T-helper 1 cell (primary cell): Measurements from ENCODE around the gene CDK14.

ENCODE experiments used
- DNase-seq, 5 donors: peaks; one replicate each; pipeline ENCODE4 v3.0.0-alpha.2; 2012 to 2020

Gene CDK14

GRCh38 chr7:90817151-90817550 is 221.0 kb downstream of the CDK14 start:
- DNase-seq, result no peak

DNA sequence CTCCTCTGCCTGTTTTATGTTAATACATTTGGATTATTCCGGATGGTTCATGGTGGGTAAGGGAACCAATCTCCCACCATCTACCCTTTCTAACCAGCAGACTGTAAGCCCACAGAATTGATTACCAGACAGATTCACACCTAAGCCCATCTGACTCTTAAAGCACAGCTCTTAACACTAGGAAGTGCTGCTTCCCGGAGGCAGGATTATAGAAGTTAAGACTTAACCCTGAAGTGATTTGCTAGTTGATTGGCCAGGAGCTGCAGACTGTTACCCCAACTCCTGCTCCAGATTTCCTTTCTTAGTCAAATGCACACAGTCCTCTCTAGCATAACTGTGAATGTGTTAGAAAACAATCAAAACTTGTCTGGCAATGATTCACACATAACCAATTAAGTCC is 221.7 kb downstream of the CDK14 start:
- no peak for DNase-seq

- DNase-seq, result no peak
Measured at GRCh38 chr7:90818341-90818740, 222.2 kb downstream of the CDK14 start.

GRCh38 chr7:90821961-90822620 is 226.0 kb downstream of the CDK14 start:
- no peak for DNase-seq

DNA sequence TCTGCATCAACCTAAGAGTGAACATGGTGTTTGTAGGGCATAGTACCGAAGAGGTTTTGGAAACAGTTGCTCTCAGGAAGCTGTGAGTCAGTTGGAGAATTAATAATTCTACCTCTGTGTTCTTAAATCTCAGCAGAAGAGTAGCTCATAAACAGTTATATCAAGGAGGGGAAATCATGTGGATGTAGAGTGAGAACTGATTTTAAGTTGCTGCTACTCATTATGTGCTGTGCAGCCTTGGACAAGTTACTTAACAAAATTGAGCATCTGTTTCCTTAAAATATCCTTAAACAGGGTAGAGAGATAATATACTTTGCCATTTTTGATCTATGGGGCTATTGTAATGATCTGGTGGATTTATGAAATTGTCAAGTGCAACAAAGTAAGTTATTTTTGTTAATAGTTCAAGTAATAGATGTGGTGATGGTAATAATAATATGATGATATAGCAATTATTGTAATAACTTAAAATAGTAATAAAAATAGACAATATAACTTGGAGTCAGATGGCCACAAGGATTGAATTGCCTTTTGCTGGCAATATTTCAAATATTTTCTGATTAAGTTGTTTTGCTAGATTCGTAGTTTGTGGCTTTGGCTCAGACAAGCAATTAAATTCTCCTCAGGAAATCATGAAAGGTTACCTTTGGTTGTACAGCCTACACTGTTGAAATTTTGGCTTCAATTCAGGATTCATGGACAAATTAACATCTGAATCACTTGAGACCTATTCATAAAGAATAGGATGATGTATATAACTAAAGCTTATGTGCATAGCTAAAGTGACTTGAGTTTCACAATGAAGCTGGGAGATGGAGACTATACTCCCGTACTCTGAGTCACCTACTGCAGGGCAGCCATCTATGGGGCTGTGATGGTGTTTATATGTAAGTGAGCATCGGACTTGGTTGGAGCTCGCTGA is 228.5 kb downstream of the CDK14 start:
- no peak for DNase-seq

- DNase-seq, result no peak
Measured at GRCh38 chr7:90825779-90826178, 229.7 kb downstream of the CDK14 start.

DNA sequence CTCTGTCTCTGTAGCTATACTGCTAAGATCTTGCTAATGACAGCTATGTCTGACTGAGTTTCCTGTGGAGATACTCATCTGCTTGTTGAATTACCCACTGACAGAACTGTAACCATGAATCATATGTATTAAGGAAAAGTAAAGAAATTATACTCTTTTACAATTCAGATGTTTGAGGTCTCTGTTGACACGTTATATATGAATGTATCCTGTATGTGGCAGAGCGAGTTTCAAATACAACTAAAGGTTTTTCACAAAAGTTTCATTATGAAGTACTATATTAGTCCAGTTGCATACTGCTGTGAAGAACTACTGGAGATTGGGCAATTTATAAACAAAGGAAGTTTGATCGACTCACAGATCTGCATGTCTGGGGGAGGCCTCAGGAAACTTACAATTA is 232.5 kb downstream of the CDK14 start:
- no peak for DNase-seq

DNA sequence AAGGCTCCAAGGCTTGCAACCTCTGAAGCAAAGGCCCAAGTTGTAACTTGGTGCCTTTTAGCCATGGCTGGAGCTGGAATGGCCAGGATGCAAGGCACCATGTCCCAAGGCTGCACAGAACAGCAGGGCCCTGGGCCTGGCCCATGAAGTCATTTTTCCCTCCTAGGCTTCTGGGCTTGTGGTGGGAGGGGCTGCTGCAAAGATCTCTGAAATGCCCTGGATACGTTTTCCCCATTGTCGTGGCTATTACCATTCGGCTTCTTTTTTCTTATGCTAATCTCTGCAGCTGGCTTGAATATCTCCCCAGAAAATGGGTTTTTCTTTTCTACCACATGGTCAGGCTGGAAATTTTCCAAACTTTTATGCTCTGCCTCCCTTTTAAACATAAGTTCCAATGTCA is 234.2 kb downstream of the CDK14 start:
- DNase-seq, result no peak

DNA sequence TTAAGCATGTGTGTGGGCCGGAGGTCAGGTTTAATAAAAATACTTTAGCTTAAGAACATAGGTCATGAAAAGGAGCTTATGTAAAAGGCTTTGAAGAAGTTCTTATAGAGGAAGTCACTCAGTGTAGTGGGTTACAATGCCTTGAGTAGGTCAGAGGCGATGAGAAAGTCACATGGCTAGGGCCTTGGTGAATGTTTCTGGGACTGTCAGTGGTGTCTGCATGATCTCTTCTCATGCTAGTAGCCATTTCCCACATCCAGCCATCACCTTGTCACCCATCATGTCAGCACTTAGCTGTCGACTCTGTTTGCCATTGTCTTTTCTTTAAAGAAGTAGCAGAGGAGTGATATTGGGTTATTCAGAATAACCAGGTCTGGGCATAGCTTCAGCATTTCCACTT is 236.6 kb downstream of the CDK14 start:
- no peak for DNase-seq

GRCh38 chr7:90833443-90833842 is 237.3 kb downstream of the CDK14 start:
- DNase-seq, result no peak

DNA sequence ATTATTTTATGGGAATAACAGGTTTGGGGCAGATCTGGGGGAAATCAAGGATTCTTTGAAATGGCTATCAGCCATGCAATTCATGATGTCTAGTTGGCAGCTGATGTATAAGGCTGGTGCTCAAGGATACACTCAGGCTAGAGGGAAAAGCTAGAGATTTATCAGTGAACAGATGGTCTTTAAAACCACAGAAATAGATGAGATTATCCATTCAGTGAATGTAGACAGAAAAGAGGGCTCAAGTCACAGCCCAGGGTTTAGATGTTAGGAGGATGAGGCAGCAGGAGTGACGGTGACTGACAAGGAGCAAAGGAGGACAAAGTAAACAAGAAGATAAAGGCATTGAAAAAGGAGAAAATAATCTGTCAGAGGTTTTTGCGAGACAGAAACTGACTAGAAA is 238.7 kb downstream of the CDK14 start:
- no peak for DNase-seq

GRCh38 chr7:90835861-90836260 is 239.7 kb downstream of the CDK14 start:
- DNase-seq, result no peak

DNA sequence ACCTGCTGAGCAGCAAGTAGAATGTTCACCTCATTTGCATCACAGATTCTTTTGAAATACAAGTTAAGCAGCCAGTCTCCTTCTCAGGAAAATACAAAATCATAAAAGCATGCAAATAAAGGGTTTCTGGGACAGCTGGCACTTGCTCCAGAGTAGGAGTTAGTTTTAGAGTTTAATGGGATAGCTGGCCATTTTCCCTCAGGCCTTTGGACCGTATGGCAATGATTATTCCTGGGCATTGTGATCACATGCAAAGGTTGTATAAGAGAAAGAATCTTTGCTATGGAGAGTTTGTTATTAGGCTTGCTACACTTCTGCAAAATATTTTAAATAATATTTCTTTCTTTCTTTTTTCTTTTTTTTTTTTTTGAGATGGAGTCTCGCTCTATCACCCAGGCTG is 240.8 kb downstream of the CDK14 start:
- DNase-seq, result no peak

DNA sequence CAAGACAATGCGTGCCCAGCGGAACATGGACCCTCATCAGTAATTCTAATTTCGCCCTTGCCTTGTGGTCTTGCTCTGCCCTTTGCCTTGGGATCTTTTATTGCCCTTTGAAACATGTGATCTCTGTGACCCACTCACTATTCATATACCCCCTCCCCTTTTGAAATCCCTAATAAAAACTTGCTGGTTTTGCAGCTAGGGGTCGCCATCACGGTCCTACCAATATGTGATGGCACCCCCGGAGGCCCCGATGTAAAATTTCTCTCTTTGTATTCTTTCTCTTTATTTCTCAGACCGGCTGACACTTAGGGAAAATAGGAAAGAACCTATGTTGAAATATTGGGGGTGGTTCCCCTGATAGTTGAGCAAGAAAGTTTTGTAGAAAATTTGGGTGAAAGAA is 242.7 kb downstream of the CDK14 start:
- no peak for DNase-seq

GRCh38 chr7:90839316-90839715 is 243.2 kb downstream of the CDK14 start:
- no peak for DNase-seq

GRCh38 chr7:90839727-90840291 is 243.7 kb downstream of the CDK14 start:
- DNase-seq, result no peak

DNA sequence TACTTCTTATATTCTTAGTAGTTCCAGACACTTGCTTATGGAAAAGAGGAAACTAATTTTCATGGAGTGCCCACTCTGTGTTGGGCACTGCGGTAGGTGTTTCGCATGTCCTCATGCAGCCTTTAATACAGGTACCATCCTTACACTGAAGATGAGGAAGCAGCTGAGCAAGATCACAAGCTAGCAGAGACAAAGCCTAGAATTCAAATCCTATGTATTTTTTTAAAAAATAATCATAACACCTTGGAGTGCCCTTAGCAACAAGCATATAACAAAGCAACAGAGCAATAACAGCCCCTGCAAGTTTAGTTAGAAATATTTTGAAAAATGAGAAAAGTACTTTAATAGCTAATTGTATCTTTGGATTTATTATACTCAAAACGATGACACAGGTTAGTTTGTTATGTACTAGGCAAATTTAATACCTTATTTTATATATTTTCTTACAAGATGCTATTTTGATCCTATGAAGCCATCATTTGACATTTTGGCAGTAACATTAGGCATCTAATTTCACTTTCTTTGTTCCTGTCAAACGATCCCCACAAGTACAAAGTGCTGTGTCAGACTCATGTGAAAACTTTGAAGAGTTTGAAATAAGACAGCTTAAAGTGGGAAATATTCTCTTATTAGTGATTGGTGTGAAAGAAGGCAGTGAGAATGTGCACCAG is 245.8 kb downstream of the CDK14 start:
- no peak for DNase-seq

DNA sequence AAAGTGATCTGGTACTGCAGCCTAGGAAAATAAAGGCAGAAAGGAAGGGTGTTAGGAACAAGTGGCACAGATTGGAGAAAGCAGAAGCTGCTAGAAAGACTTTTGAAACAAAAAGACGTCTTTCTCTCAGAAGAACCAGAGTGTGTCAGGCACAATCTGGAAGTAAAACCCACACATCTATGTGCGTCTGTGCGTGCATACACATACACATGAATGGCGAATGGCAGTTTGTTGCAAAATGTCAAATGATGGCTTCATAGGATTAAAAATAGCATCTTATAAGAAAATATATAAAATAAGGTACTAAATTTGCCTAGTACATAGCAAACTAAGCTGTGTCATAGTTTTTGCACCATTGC is 246.3 kb downstream of the CDK14 start:
- DNase-seq, result no peak

DNA sequence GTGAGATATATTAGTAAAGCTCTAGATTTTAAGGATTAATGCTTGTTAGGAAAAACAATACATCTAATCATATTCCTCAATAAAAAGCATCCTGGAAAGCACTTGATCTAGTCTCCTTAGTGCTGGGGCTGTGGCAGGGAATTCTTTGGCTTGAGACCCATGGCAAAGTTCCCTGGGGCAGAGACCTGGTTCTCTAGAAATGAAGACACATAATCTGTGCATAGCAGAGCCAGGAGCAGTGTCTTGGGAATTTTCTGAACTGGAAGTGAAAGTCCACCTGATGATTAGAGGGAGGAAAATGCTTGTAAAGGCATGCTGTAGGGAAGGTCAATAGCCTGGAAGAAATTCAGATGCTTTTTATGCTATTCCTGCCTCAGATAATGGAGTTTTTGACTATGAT is 247.4 kb downstream of the CDK14 start:
- DNase-seq, result no peak

DNA sequence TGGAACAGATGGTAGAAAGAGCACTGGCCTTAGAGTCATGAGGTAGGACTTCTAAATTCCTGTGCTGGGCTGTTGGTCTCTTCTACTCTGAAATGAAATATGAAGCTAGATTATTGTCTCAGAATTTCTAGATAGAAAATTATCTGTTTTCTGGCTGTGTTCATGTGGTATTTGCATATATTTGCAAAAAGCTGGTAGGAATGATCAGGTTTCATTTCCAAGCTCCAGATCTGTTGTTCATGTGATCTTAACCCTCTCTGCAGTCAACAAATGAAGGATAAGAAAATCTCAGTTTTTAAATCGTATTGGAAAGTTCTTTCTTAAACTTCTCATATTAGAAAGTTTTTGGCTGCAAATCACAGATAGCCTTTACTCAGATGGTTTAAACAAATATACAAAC is 248.3 kb downstream of the CDK14 start:
- no peak for DNase-seq

DNA sequence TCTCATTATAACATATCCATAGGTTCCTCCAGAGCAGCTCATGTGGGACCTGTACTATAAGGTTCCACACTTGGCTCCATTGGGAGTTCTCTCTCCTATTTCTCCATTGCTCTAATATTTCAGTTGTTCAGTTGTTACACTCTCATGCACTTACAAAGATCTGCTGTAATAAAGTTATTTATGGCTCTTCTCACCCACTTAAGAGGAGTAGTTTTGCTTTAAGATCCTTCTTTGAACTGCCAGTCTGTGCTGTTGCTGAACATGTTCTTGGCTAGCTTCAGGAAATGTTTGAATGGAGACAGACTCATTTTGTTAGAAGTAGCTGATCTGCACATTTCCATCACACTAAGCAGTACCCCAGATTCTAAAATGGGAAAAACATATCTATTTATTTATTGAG is 250.1 kb downstream of the CDK14 start:
- no peak for DNase-seq

- no peak for DNase-seq
Measured at GRCh38 chr7:90850066-90850465, 253.9 kb downstream of the CDK14 start.

GRCh38 chr7:90850471-90850870 is 254.3 kb downstream of the CDK14 start:
- no peak for DNase-seq

GRCh38 chr7:90853205-90853604 is 257.1 kb downstream of the CDK14 start:
- DNase-seq, result no peak
